ENCODE data around the gene LMAN2.
"Not testable (repeated sequence)": the region's sequence is repeated elsewhere in the genome, so short reads cannot be mapped to it uniquely, and the experiment has no call there.

LMAN2 gene

DNA sequence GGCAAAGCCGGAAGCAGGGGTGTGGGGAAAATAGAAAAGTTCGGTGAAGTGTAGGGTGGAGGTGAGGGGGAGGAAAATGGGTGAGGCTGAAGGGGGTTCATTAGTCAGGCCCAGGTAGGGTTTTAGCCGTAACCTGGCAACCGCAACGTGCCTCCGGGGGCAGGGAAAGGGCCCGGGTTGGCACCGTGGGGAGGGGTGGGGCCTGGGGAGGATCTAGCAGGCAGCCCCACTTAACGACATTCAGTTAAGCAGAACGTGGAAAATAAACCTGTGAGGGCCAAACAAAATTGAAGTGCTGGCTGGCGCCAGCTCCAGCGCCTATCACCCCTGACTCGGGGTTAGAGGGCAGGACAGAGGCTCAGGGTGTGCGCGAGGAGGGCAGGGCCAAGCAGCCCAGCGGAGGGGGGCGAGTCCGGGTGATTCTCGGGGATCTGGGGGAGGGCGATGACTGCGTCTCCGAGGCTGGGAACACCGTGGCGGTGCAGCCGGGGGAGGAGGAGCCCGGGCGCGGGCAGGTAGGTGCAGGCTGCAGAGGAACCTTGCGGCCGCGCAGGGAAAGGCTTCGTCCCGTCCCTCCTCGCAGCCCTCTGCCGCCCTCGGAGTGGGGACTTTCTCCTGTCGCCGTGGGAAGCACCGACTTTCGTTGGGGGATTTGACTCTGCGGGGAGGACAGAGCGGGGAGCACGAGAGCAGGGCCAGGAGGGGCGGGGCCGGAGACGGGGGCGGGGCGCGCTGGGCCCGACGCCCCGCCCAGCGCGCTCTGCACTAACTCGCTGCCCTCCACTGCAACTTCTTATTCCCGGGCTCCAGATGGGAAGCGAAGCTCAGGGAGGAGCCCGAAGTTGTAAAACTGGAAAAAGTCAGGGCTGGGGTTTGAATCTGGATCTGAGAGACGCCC lies 11.4 kb upstream of the LMAN2 start:
- H3K4me3 ChIP-seq (ENCODE audit: low read length in 2 of 2), result peak overlapping the region; percentile 0 to 70
- no peak overlapping the region for H3K27ac ChIP-seq (ENCODE audit: low read length)
- peaks cover 32% of the 10 kb centered on the region for H3K4me1 ChIP-seq (ENCODE audit: control insufficient read depth, insufficient read depth, low read length)
- no peaks in the 10 kb centered on the region for H3K36me3 ChIP-seq (ENCODE audit: control insufficient read depth in 2 of 2, insufficient read depth in 2 of 2, low read length in 2 of 2)
- H3K27me3 ChIP-seq (ENCODE audit: control insufficient read depth in 1 of 2, insufficient read depth in 2 of 2, low read length in 2 of 2), result no peaks in the 10 kb centered on the region
- H3K9me3 ChIP-seq (ENCODE audit: control insufficient read depth in 2 of 2, low read length in 2 of 2), result no peaks in the 10 kb centered on the region
- H3K9ac ChIP-seq (ENCODE audit: low read length in 2 of 2), result peak overlapping the region; percentile 10 to 21

DNA sequence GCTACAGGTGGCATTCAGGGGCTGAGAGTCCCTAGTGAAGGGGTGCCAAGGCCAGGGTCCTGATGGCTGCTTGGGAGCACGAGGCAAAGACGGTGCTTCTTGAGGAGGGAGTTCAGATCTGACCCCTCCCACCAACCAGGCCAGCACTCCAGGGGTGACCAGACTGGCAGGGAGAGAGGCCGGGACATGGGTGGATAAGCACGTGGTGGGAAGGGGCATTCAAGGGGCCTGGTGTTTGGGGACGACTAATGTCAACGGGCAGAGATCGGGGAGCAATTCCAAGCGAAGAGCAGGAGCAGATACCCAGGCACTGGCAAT lies 10.8 kb upstream of the LMAN2 start:
- Histone ChIP-seq H3K27ac (ENCODE audit: low read length) (no peak overlapping the region), H3K36me3 (ENCODE audit: control insufficient read depth in 2 of 2, insufficient read depth in 2 of 2, low read length in 2 of 2) (no peaks in the 10 kb centered on the region), H3K9me3 (ENCODE audit: control insufficient read depth in 2 of 2, low read length in 2 of 2) (no peaks in the 10 kb centered on the region), H3K4me1 (ENCODE audit: control insufficient read depth, insufficient read depth, low read length) (peaks cover 26% of the 10 kb centered on the region), H3K9ac (ENCODE audit: low read length in 2 of 2) (no peak overlapping the region), H3K4me3 (ENCODE audit: low read length in 2 of 2) (no peak overlapping the region), H3K27me3 (ENCODE audit: control insufficient read depth in 1 of 2, insufficient read depth in 2 of 2, low read length in 2 of 2) (no peaks in the 10 kb centered on the region)

DNA sequence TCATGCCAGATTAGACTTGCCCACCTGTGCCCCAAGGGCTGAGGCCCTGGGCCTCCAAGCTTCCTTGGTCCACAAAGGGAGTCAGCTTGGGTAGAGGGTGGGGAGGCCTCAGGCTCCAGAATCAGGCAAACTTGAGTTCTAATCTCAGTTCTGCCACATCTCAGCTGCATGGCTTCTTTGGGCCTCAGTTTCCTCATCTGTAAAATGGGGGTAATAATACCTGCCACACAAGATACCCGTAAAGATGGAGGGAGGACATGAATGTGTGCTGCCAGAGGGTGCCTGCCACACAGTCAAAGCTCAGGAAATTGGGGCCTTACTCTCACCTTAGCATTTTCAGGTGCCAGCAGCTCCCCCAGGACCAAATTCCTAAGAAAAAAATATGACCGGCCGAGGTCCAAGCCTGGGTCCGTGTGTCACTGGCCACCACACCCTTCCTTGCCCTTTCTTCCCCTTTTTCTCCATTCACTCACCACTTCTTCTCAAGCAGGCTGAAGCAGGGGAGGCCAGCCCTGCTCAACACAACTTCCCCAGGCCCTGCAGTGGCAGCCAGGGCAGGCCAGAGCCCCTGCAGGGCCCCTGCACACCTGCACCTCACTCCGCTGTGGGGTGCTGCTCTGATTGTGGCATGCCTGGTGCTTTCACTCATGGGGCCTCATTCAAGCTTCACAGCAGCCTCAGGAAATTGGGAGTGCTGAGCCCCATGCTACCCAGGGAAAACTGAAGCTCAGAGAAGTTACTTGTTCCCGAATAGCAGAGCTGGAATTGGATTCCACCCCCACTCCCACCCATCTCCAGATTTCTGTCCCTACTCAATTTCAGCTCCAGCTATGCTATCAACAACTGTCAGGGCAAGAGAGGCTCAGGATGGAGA lies 10.2 kb upstream of the LMAN2 start:
- no peak overlapping the region for H3K27ac ChIP-seq (ENCODE audit: low read length)
- H3K9me3 ChIP-seq (ENCODE audit: control insufficient read depth in 2 of 2, low read length in 2 of 2), result no peaks in the 10 kb centered on the region
- no peaks in the 10 kb centered on the region for H3K27me3 ChIP-seq (ENCODE audit: control insufficient read depth in 1 of 2, insufficient read depth in 2 of 2, low read length in 2 of 2)
- peaks cover 21% of the 10 kb centered on the region for H3K4me1 ChIP-seq (ENCODE audit: control insufficient read depth, insufficient read depth, low read length)
- H3K9ac ChIP-seq (ENCODE audit: low read length in 2 of 2), result no peak overlapping the region
- no peak overlapping the region for H3K4me3 ChIP-seq (ENCODE audit: low read length in 2 of 2)
- no peaks in the 10 kb centered on the region for H3K36me3 ChIP-seq (ENCODE audit: control insufficient read depth in 2 of 2, insufficient read depth in 2 of 2, low read length in 2 of 2)

DNA sequence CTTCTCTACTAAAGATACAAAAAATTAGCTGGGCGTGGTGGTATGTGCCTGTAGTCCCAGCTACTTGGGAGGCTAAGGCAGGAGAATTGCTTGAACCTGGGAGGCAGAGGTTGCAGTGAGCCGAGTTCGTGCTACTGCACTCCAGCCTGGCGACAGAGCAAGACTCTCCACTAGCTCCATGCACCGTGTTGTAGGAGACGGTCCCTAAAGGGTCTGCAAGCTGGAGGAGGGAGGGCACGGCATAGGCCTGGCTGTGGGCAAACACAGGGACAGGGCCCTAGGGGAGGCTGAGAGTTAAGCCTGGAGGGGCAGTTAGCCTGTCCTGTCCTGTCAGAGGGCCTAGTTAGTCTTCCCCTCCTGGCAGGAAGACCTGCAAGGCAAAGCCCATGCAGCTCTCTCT lies 9.3 kb upstream of the LMAN2 start:
- peaks cover 12% of the 10 kb centered on the region for H3K4me1 ChIP-seq (ENCODE audit: control insufficient read depth, insufficient read depth, low read length)
- H3K9me3 ChIP-seq (ENCODE audit: control insufficient read depth in 2 of 2, low read length in 2 of 2); H3K27ac ChIP-seq (ENCODE audit: low read length); H3K4me3 ChIP-seq (ENCODE audit: low read length in 2 of 2); H3K27me3 ChIP-seq (ENCODE audit: control insufficient read depth in 1 of 2, insufficient read depth in 2 of 2, low read length in 2 of 2); H3K9ac ChIP-seq (ENCODE audit: low read length in 2 of 2); H3K36me3 ChIP-seq (ENCODE audit: control insufficient read depth in 2 of 2, insufficient read depth in 2 of 2, low read length in 2 of 2): not testable (repeated sequence)

DNA sequence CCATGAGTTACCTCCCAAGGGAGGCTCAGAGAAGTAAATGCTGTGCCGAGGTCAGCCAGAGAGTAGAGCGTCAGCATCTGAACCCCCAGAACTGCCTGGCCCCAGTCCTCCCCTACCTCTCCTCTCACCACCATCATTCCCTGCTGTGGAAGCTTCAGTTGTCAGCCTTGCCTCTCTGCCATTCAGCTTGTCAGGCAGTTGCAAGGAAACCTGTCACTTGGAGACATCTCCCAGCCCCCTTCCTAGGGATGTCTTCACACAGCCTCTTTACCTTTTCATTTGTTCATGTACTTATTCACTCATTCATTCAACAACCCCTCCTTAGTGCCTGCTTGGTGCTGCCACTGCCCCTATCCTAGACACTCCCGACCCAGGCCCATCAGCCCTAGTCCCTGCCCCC lies 8.4 kb upstream of the LMAN2 start:
- Histone ChIP-seq H3K27ac (ENCODE audit: low read length) (no peak overlapping the region), H3K9ac (ENCODE audit: low read length in 2 of 2) (no peak overlapping the region), H3K4me1 (ENCODE audit: control insufficient read depth, insufficient read depth, low read length) (peaks cover 11% of the 10 kb centered on the region), H3K36me3 (ENCODE audit: control insufficient read depth in 2 of 2, insufficient read depth in 2 of 2, low read length in 2 of 2) (no peaks in the 10 kb centered on the region), H3K4me3 (ENCODE audit: low read length in 2 of 2) (no peak overlapping the region), H3K9me3 (ENCODE audit: control insufficient read depth in 2 of 2, low read length in 2 of 2) (peaks cover 0 to 3% of the 10 kb centered on the region in 2 donors), H3K27me3 (ENCODE audit: control insufficient read depth in 1 of 2, insufficient read depth in 2 of 2, low read length in 2 of 2) (no peaks in the 10 kb centered on the region)

DNA sequence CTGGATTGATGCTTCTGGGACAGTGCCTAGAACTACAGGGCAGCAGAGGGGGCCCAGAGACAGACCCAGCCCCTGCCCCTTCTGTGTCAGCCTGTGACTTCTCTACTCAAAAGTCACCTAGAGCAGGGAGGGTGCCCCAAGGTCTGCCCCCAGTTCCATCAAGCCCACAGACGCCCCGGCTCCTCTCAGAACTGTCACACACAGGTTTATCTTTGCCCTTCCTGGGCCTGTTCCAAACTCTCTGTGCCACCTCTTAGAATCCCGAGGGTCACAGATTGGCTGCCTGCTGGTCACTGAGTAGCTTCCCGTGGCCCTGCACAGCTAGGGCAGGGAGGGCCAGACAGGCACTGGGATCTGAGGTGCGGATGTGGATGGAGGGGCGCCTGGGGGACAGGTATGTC lies 8.0 kb upstream of the LMAN2 start:
- H3K4me1 ChIP-seq (ENCODE audit: control insufficient read depth, insufficient read depth, low read length), result peaks cover 11% of the 10 kb centered on the region
- H3K9me3 ChIP-seq (ENCODE audit: control insufficient read depth in 2 of 2, low read length in 2 of 2), result peaks cover 0 to 3% of the 10 kb centered on the region in 2 donors
- no peak overlapping the region for H3K27ac ChIP-seq (ENCODE audit: low read length)

DNA sequence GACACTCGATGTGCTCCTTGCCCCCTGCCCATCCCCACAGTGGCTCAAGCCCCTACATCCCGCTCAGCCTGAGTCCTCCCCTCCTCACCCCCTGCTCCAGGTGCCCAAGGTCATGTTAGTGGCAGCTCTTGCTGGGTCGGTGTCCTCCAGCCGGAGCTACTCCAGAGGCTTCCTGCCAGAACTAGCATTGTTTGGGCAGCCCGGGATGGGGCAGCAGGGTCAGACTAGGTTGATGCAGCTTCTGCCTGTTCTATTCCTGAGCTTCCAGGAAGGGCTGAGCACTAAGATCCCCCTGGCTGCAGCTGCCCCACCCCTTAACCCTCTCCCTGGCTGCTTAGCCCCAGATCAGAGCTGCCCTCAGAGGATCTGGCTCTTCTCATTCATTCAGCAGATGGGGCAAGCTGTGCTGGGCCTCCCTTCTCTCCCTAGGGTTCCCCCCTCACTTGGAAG lies 6.9 kb upstream of the LMAN2 start:
- peaks cover 0 to 3% of the 10 kb centered on the region in 2 donors for H3K9me3 ChIP-seq (ENCODE audit: control insufficient read depth in 2 of 2, low read length in 2 of 2)
- no peaks in the 10 kb centered on the region for H3K27me3 ChIP-seq (ENCODE audit: control insufficient read depth in 1 of 2, insufficient read depth in 2 of 2, low read length in 2 of 2)
- H3K27ac ChIP-seq (ENCODE audit: low read length), result no peak overlapping the region
- H3K4me3 ChIP-seq (ENCODE audit: low read length in 2 of 2), result peak overlapping the region in 1 of 2 donors; percentile 40
- peaks cover 6% of the 10 kb centered on the region for H3K4me1 ChIP-seq (ENCODE audit: control insufficient read depth, insufficient read depth, low read length)
- H3K9ac ChIP-seq (ENCODE audit: low read length in 2 of 2), result no peak overlapping the region
- no peaks in the 10 kb centered on the region for H3K36me3 ChIP-seq (ENCODE audit: control insufficient read depth in 2 of 2, insufficient read depth in 2 of 2, low read length in 2 of 2)

More for the DNA sequence above, 8.0 kb upstream of the LMAN2 start:
- no peak overlapping the region for H3K4me3 ChIP-seq (ENCODE audit: low read length in 2 of 2)
- no peak overlapping the region for H3K9ac ChIP-seq (ENCODE audit: low read length in 2 of 2)
- H3K27me3 ChIP-seq (ENCODE audit: control insufficient read depth in 1 of 2, insufficient read depth in 2 of 2, low read length in 2 of 2), result no peaks in the 10 kb centered on the region
- H3K36me3 ChIP-seq (ENCODE audit: control insufficient read depth in 2 of 2, insufficient read depth in 2 of 2, low read length in 2 of 2), result no peaks in the 10 kb centered on the region

DNA sequence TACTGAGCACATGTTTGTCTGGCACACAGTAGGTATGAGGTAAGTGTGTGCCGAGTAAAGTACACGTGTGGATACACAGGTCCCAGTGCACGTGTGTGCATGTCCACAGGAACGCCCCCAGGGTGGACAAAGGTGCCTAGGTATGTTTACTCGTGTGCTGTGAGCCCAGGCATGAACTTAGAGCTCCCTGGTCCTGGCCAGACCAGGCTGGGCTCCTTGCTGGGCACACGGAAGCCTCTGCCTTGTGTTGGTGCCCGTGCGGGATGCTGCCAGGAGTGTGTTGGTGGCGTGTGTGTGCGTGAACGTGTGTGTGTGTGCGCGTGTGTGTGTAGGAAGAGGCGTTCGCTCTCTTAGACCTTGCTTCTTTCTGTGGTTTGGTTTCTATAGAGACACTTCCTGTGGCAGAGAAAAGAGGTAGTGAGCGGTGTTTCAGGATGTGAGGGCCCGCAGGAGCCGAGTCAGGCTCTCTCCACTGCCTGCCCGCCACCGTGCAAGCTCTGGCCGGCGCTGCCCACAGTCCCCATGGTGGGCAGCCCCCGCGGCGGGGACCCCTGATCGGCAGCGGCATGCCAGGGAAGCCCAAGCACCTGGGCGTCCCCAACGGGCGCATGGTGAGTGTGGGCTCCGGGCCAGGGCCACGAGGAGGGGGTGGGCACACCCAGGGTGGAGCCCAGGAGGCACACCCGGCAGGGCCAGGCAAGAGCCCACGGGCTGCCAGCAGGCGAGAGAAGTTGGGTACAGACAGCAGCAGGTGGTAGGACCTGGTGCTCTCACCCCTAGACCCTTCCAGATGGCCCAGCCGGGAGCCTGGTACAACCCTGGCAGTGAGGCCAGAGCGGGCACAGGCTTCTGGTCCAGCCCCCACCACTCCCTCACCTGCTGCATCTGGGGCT lies 6.2 kb upstream of the LMAN2 start, which contains the start of gene RGS14:
Gene RGS14 (plus strand): TSS at position 466 of the 893 bp plus-strand sequence. CDS start 101 bp downstream, at position 567.
- Histone ChIP-seq H3K27ac (ENCODE audit: low read length) (no peak within 1 kb of the TSS), H3K27me3 (ENCODE audit: control insufficient read depth in 1 of 2, insufficient read depth in 2 of 2, low read length in 2 of 2) (no peaks in the 10 kb centered on the region), H3K9ac (ENCODE audit: low read length in 2 of 2) (no peak within 1 kb of the TSS), H3K4me3 (ENCODE audit: low read length in 2 of 2) (peak within 1 kb of the TSS in 1 of 2 donors; percentile 40), H3K4me1 (ENCODE audit: control insufficient read depth, insufficient read depth, low read length) (peaks cover under 1% of the 10 kb centered on the region), H3K36me3 (ENCODE audit: control insufficient read depth in 2 of 2, insufficient read depth in 2 of 2, low read length in 2 of 2) (no peaks in the 10 kb centered on the region), H3K9me3 (ENCODE audit: control insufficient read depth in 2 of 2, low read length in 2 of 2) (peaks cover 0 to 3% of the 10 kb centered on the region in 2 donors)

DNA sequence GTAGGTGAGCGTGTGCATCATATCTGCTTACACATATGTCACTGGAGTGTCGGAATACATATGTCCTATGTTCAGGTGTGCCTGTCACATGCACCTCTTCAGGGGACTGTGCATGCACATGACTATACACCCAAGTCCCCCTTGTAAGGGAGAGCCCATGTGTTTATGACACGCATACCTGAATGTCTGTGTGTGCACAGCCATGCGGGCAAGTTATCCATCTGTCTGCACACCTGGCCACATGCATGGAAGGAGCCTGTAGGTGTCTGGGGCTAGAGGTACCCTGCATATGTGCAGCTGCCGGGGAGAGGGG lies 5.6 kb upstream of the LMAN2 start:
- Histone ChIP-seq H3K4me3 (ENCODE audit: low read length in 2 of 2) (no peak overlapping the region), H3K9me3 (ENCODE audit: control insufficient read depth in 2 of 2, low read length in 2 of 2) (peaks cover 0 to 3% of the 10 kb centered on the region in 2 donors), H3K4me1 (ENCODE audit: control insufficient read depth, insufficient read depth, low read length) (peaks cover 1% of the 10 kb centered on the region), H3K9ac (ENCODE audit: low read length in 2 of 2) (no peak overlapping the region), H3K27me3 (ENCODE audit: control insufficient read depth in 1 of 2, insufficient read depth in 2 of 2, low read length in 2 of 2) (no peaks in the 10 kb centered on the region), H3K36me3 (ENCODE audit: control insufficient read depth in 2 of 2, insufficient read depth in 2 of 2, low read length in 2 of 2) (no peaks in the 10 kb centered on the region), H3K27ac (ENCODE audit: low read length) (no peak overlapping the region)

DNA sequence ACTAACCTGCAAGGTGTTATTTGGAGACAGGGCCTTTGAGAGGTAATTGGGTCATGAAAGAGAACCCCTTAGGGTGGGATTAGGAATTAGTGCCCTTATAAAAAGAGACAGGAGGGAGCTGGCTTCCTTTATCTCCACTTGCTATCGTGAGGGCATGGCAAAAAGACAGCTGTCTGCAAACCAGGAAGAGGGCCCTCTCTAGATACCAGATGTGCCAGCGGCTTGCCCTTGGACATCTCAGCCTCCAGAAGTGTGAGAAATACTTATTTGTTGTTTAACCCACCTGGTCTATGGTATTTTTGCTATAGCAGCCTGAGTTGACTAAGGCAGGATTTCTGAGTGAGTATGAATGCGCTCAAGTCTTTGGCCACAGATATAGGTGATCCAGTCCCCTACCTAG lies 5.3 kb upstream of the LMAN2 start:
- H3K4me1 ChIP-seq (ENCODE audit: control insufficient read depth, insufficient read depth, low read length), result peaks cover 3% of the 10 kb centered on the region
- no peak overlapping the region for H3K27ac ChIP-seq (ENCODE audit: low read length)

More for the DNA sequence above, 5.3 kb upstream of the LMAN2 start:
- Histone ChIP-seq H3K9me3 (ENCODE audit: control insufficient read depth in 2 of 2, low read length in 2 of 2) (peaks cover 0 to 3% of the 10 kb centered on the region in 2 donors), H3K9ac (ENCODE audit: low read length in 2 of 2) (no peak overlapping the region), H3K36me3 (ENCODE audit: control insufficient read depth in 2 of 2, insufficient read depth in 2 of 2, low read length in 2 of 2) (no peaks in the 10 kb centered on the region), H3K27me3 (ENCODE audit: control insufficient read depth in 1 of 2, insufficient read depth in 2 of 2, low read length in 2 of 2) (no peaks in the 10 kb centered on the region), H3K4me3 (ENCODE audit: low read length in 2 of 2) (no peak overlapping the region)
